ENCODE data around the gene HSPB7. TPM values are rescaled to one million over a fixed set of nuclear protein-coding genes. Genes with fewer than 3 reads are reported as not detected.
"Not testable (repeated sequence)": the region's sequence is repeated elsewhere in the genome, so short reads cannot be mapped to it uniquely, and the experiment has no call there.

HSPB7 gene
- total RNA-seq, 2 donors from 2014 or later = 272 to 588 TPM

GRCh38 chr1:16031551-16031950, 13.7 kb upstream of the HSPB7 start:
- intact Hi-C loops (cut with DNase I) = loop anchor here in 1 of 2 donors (2.0 kb wide), 1 partner anchor 21 kb away; no protein-coding TSS in a partner anchor
- no peak for DNase-seq (ENCODE audit: low spot score)

- intact Hi-C loops (cut with DNase I) = no loop called here
- no peak for DNase-seq (ENCODE audit: low spot score)
Measured at GRCh38 chr1:16029288-16029687, 11.4 kb upstream of the HSPB7 start.

GRCh38 chr1:16029003-16029268, 11.1 kb upstream of the HSPB7 start:
- DNase-seq (ENCODE audit: low spot score); intact Hi-C loops (cut with DNase I): not testable (repeated sequence)

- intact Hi-C loops (cut with DNase I) = no loop called here
- DNase-seq (ENCODE audit: low spot score) = no peak
Measured at GRCh38 chr1:16028237-16029002, 10.6 kb upstream of the HSPB7 start.

- intact Hi-C loops (cut with DNase I) = no loop called here
- DNase-seq (ENCODE audit: low spot score) = no peak
Measured at GRCh38 chr1:16026723-16027484, 9.1 kb upstream of the HSPB7 start.

- intact Hi-C loops (cut with DNase I); DNase-seq (ENCODE audit: low spot score): not testable (repeated sequence)
Measured at GRCh38 chr1:16026302-16026701, 8.5 kb upstream of the HSPB7 start.

- intact Hi-C loops (cut with DNase I) = no loop called here
- no peak for DNase-seq (ENCODE audit: low spot score)
Measured at GRCh38 chr1:16023050-16023653, 5.3 kb upstream of the HSPB7 start.

- intact Hi-C loops (cut with DNase I) = no loop called here
- no peak for DNase-seq (ENCODE audit: low spot score)
Measured at GRCh38 chr1:16022393-16022792, 4.5 kb upstream of the HSPB7 start.

GRCh38 chr1:16021681-16022080, 3.8 kb upstream of the HSPB7 start, which contains the start of gene CLCNKA:
Gene CLCNKA, plus strand, starts transcription at chr1:16022036. Its CDS starts 584 bp downstream, at chr1:16022620.
- DNase-seq (ENCODE audit: low spot score) = no peak
- intact Hi-C loops (cut with DNase I) = no loop called here

- DNase-seq (ENCODE audit: low spot score); intact Hi-C loops (cut with DNase I): not testable (repeated sequence)
Measured at GRCh38 chr1:16020878-16021277, 3.0 kb upstream of the HSPB7 start.

- intact Hi-C loops (cut with DNase I) = no loop called here
- no peak for DNase-seq (ENCODE audit: low spot score)
Measured at GRCh38 chr1:16020325-16020724, 2.5 kb upstream of the HSPB7 start.

GRCh38 chr1:16019644-16020277, 1.9 kb upstream of the HSPB7 start:
- intact Hi-C loops (cut with DNase I) = no loop called here
- no peak for DNase-seq (ENCODE audit: low spot score)

- intact Hi-C loops (cut with DNase I) = no loop called here
- DNase-seq (ENCODE audit: low spot score) = no peak
Measured at GRCh38 chr1:16018749-16019643, 1.2 kb upstream of the HSPB7 start.

- DNase-seq (ENCODE audit: low spot score) = no peak
- intact Hi-C loops (cut with DNase I) = no loop called here
Measured at GRCh38 chr1:16018308-16018707, 465 bp upstream of the HSPB7 start.

- intact Hi-C loops (cut with DNase I) = no loop called here
- DNase-seq (ENCODE audit: low spot score) = no peak
Measured at GRCh38 chr1:16017076-16017460, 775 bp downstream of the HSPB7 start.

- no peak for DNase-seq (ENCODE audit: low spot score)
- intact Hi-C loops (cut with DNase I) = no loop called here
Measured at GRCh38 chr1:16015960-16016901, 1.6 kb downstream of the HSPB7 start.

- intact Hi-C loops (cut with DNase I) = no loop called here
- DNase-seq (ENCODE audit: low spot score) = no peak
Measured at GRCh38 chr1:16015491-16015890, 2.4 kb downstream of the HSPB7 start.
